GM19193 (cell line): ENCODE measurements around the gene RO60.

Experiments used
- POLR2A ChIP-seq: IDR thresholded peaks from 4 replicates; pipeline ENCODE4 v1.6.1; 2011; ENCODE audit not compliant: insufficient read depth, insufficient read length; ENCODE audit errors: extremely low read depth

The RO60 gene

DNA sequence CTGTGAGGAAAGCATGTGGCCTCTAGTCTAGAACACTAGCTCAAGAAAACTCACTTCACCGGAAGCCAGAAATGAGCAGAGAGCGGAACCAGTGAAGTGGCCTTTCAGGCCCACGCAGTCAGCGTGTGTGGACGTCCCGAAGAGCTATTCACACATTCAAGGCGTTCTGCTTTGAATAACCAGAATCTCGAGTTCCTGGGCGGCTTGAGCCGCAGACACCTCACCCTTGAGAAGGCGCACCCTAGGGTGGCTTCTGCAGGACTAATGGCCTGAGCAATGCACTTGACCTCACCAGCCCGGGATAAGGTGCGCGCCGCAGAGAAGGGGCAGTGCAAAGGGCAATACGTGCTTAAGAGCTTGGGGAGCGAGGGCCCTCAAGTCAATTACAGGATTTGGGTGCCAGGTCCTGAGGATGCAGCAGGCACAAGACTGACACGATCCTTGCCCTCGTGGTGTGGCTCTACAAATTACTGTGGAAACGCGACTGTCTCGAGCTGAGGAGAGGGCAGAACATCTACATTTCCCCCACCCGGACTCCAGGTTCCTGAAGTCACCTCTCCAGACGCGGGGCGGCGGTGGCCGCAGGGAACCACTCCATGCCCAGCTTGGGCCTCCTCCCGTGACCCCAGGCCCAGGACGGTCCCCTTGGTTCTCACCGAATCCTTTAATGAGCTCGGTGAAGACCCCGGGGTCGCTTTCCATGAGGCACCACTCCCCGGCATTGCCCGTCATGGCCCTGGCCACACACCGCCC is 707 bp upstream of the RO60 start:
- peak; percentile 73 for TF ChIP-seq POLR2A

GRCh38 chr1:193060115-193060403 is 647 bp downstream of the RO60 start:
- no peak for TF ChIP-seq POLR2A

- no peak for TF ChIP-seq POLR2A
Measured at GRCh38 chr1:193060406-193060805, 994 bp downstream of the RO60 start.

DNA sequence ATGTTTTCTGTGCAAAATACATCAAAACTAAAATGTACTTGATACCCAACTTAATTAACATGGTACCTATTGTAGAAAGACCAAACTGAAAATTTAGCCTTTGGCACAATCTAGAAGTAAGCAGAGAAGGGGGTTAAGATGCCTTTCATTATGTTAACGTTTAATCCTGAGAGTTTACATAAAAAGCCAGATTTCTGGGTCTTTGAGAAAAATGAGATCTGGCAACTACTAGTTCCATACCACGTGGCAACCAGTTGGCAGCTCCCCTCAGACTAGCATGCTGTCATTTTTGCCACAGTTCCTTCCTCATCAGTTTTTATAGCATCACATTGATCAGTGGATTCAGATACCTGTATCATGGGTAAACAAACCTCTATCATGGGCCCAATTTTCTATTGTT is 1.5 kb downstream of the RO60 start:
- no peak for TF ChIP-seq POLR2A

GRCh38 chr1:193062698-193063463 is 3.5 kb downstream of the RO60 start:
- no peak for TF ChIP-seq POLR2A

DNA sequence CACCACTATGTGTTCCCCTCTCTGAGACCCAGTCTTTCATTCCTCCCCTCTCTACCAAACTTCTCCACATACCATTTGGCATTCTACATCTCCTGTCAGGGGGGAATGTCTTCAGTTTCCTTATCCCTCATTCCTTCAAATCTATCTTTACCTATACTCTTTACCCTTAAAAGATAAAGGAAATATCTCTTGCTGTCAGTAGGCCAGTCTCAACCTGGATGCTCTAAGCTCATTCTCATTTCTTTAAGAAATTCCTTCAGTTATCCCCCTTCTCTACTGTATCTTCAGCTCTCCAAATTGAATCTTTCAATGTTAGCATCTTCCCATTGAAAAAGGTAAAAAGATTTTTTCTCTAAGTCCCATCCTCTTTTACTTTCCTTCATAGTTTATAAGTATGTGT is 6.5 kb downstream of the RO60 start:
- no peak for TF ChIP-seq POLR2A

- no peak for TF ChIP-seq POLR2A
Measured at GRCh38 chr1:193066606-193067005, 7.2 kb downstream of the RO60 start.

GRCh38 chr1:193068013-193068412 is 8.6 kb downstream of the RO60 start:
- TF ChIP-seq POLR2A = no peak

- no peak for TF ChIP-seq POLR2A
Measured at GRCh38 chr1:193069748-193070385, 10.5 kb downstream of the RO60 start.

- no peak for TF ChIP-seq POLR2A
Measured at GRCh38 chr1:193070386-193070753, 11.0 kb downstream of the RO60 start.

- TF ChIP-seq POLR2A = no peak
Measured at GRCh38 chr1:193070942-193071341, 11.5 kb downstream of the RO60 start.

- TF ChIP-seq POLR2A = no peak
Measured at GRCh38 chr1:193077991-193078390, 18.6 kb downstream of the RO60 start.

- no peak for TF ChIP-seq POLR2A
Measured at GRCh38 chr1:193079187-193079586, 19.8 kb downstream of the RO60 start.

DNA sequence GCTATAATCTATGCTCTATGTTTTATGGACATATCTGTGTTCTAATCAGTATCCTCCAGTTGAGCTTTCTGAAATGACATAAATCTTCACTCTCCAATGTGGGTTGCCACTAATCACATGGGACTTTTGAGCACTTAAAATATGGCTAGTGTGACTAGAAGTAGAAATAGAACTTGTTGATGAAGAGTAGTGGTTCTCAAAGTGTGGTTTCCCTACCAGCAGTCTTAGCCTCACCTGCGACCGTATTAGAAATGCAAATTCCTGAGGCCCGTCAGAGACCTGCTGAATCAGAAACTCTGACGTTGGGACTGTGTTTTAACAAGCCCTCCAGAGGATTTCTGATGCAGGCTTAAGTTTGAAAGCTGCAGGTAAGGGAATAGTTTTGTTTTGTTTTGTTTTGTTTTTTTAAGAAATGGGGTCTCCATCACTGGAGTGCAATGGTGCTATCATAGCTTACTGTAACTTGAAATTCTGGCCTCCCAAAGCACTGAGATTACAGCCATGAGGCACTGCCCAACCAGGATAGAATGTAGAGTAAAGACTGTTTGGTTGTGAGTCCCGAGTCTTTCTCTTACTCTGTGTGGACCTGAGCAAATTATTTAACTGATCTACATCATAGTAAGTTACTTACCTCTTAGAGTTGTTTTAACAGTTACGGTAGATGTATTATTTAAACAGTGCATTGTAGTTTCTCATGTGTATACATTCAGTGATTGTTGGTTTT is 24.1 kb downstream of the RO60 start:
- no peak for TF ChIP-seq POLR2A

DNA sequence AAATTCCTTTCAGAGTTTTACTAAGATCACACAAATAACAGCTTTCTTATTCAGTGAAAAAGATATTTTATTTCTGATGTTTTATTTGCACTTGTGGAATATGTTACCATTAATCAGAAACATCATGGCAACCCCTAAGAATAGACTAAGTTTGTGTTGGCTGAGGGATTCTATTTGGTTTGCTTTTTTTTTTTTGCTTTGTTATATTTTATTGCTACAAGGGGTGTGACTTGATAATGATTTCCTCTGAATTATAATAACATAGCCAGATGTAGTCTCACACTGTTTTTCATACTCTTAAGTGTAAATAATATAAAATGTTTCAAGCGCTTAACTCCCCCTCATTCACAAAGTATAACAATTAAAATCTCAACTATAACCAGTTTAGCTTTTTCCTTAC is 25.9 kb downstream of the RO60 start:
- no peak for TF ChIP-seq POLR2A
